ENCODE data around the gene OR51T1. TPM values are rescaled to one million over a fixed set of nuclear protein-coding genes. Genes with fewer than 3 reads are reported as not detected.

OR51T1 gene
- total RNA-seq, 4 donors from 2014 or later = not detected

GRCh38 chr11:4862447-4863236 is 19.1 kb upstream of the OR51T1 start:
- H3K27ac ChIP-seq = no peak overlapping the region
- ATAC-seq (no peak), DNase-seq (no peak)
- TF ChIP-seq POLR2A (IDR thresholded peaks at IDR 0.05) (no peak), CTCF (IDR thresholded peaks at IDR 0.05 in 4 of 5, conservative IDR thresholded peaks at IDR 0.05 in 1 of 5) (no peak)
- in situ Hi-C loops (cut with MboI; ENCODE audit: low sequenced_read_pairs in 4 of 4) (no loop called here), intact Hi-C loops (cut with DNase I; ENCODE audit: low total_unique reads) (no loop called here)
- H3K4me1 ChIP-seq = no peaks in the 10 kb centered on the region
- no peaks in the 10 kb centered on the region for H3K9me3 ChIP-seq
- no peaks in the 10 kb centered on the region for H3K36me3 ChIP-seq
- H3K27me3 ChIP-seq = no peaks in the 10 kb centered on the region
- H3K4me3 ChIP-seq = no peak overlapping the region

GRCh38 chr11:4863876-4864275 is 17.8 kb upstream of the OR51T1 start:
- ATAC-seq = no peak

GRCh38 chr11:4865855-4866254 is 15.8 kb upstream of the OR51T1 start:
- no peaks in the 10 kb centered on the region for H3K9me3 ChIP-seq
- no peak overlapping the region for H3K4me3 ChIP-seq
- TF ChIP-seq POLR2A (IDR thresholded peaks at IDR 0.05) (no peak), CTCF (IDR thresholded peaks at IDR 0.05 in 4 of 5, conservative IDR thresholded peaks at IDR 0.05 in 1 of 5) (no peak)
- no peaks in the 10 kb centered on the region for H3K27me3 ChIP-seq
- no peaks in the 10 kb centered on the region for H3K4me1 ChIP-seq
- ATAC-seq = no peak
- no peak for DNase-seq
- in situ Hi-C loops (cut with MboI; ENCODE audit: low sequenced_read_pairs in 4 of 4) (no loop called here), intact Hi-C loops (cut with DNase I; ENCODE audit: low total_unique reads) (no loop called here)
- no peak overlapping the region for H3K27ac ChIP-seq
- no peaks in the 10 kb centered on the region for H3K36me3 ChIP-seq

More at GRCh38 chr11:4863876-4864275, 17.8 kb upstream of the OR51T1 start:
- Histone ChIP-seq H3K4me1 (no peaks in the 10 kb centered on the region), H3K9me3 (no peaks in the 10 kb centered on the region), H3K36me3 (no peaks in the 10 kb centered on the region), H3K27me3 (no peaks in the 10 kb centered on the region), H3K27ac (no peak overlapping the region), H3K4me3 (no peak overlapping the region)
- no peak for TF ChIP-seq POLR2A (IDR thresholded peaks at IDR 0.05)
- TF ChIP-seq CTCF (IDR thresholded peaks at IDR 0.05 in 4 of 5, conservative IDR thresholded peaks at IDR 0.05 in 1 of 5) = no peak
- intact Hi-C loops (cut with DNase I; ENCODE audit: low total_unique reads) (no loop called here), in situ Hi-C loops (cut with MboI; ENCODE audit: low sequenced_read_pairs in 4 of 4) (no loop called here)
- no peak for DNase-seq

- H3K27me3 ChIP-seq = no peaks in the 10 kb centered on the region
- no peak for ATAC-seq
Measured at GRCh38 chr11:4881188-4881587, 512 bp upstream of the OR51T1 start.

More at GRCh38 chr11:4881188-4881587, 512 bp upstream of the OR51T1 start:
- no peak overlapping the region for H3K27ac ChIP-seq
- TF ChIP-seq CTCF (IDR thresholded peaks at IDR 0.05 in 4 of 5, conservative IDR thresholded peaks at IDR 0.05 in 1 of 5) (no peak), POLR2A (IDR thresholded peaks at IDR 0.05) (no peak)
- intact Hi-C loops (cut with DNase I; ENCODE audit: low total_unique reads) = no loop called here
- no peak overlapping the region for H3K4me3 ChIP-seq
- H3K9me3 ChIP-seq = no peaks in the 10 kb centered on the region
- H3K36me3 ChIP-seq = no peaks in the 10 kb centered on the region
- no peak for DNase-seq
- in situ Hi-C loops (cut with MboI; ENCODE audit: low sequenced_read_pairs in 4 of 4) = no loop called here
- no peaks in the 10 kb centered on the region for H3K4me1 ChIP-seq

All from gastrocnemius medialis (tissue), 4 donors.